Frontal cortex (tissue), 4 donors: ENCODE results near the gene ORC2. TPM values are rescaled to one million over a fixed set of nuclear protein-coding genes. Genes with fewer than 3 reads are reported as not detected.
"Not testable (repeated sequence)": the region's sequence is repeated elsewhere in the genome, so short reads cannot be mapped to it uniquely, and the experiment has no call there.

Source experiments
- DNase-seq, 2 donors: peaks; one replicate each; pipeline ENCODE4 v3.0.0; 2012; ENCODE audit warnings: low spot score in 2 of 2
- FAIRE-seq: peaks from 2 replicates; lab custom pipeline; 2012; peaks lifted over from hg19 to GRCh38; lab: Jason Lieb, UNC
- total RNA-seq: library from RNA; depleted of rRNA; stranded (reverse); fragments of >200 nt; gene quantifications from one replicate; pipeline ENCODE4 v1.2.3, GENCODE V29; 2014
- donor health status: control.
- donor health status: control.
- donor health status: control.

ORC2 gene
- total RNA-seq, result 21.6 TPM

DNA sequence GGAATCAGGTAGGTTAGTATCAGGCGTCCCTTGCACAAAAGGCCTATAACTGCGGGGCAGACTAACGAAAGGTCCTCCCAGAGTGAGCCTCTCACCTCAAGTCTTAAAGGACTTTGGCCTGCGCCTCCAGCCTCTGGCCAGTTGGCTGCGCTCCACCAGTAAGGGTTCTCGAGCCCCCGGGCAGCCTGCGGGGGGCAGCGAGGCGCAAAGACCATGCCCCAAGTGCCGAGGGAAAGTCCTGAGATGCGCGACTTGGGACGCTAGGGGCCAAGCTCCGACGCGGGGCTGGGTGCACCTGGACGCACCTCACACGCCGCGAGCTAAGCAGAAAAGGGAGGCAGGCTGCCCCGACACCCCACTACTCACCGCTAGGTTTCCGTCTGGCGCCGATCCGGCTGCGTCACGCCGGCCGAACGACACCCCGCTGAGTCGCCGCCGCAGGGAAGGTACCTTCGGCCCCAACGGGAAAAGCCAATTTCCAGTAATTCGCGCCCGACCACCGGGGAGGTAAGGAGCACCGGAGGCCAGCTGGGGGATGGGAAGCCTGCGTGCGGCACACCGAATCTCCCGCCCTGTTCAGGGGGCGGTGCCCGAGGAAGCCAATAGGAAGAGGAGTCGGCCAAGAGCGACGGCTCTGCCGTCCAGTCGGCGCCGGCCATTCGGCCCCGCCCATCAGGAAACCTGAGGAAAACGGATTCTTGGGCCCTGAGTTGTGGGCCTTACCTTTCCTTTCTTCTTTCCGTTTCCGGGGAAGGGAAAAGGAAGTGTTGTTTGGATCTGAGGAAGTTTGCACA is at the start of gene ORC2:
TSS of gene ORC2 (minus strand) at position 537 of the 794 bp plus-strand sequence. CDS start 5,537 bp downstream, outside the sequence.
- DNase-seq, result peak; percentile 86 to 96

DNA sequence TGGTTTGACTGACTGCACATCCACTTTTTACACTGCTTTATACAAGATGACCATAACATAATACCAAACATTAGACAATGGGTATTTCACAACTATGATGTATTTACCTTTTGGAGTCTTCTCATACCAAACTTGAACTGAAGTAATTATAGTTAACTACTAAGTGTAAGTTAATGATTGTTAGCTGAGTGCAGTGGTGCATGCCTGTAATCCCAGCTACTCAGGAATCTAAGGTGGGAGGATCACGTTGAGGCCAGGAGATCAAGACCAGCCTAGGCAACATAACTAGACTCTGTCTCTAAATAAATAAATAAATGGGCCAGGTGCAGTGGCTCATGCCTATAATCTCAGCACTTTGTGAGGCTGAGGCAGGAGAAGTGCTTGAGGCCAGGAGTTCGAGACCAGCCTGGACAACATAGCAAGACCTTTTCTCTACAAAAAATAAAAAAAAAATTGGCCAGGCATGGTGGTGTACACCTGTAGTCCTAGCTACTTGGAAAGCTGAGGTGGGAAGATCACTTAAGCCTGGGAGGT is 44.9 kb upstream of the ORC2 start:
- FAIRE-seq, result no peak
- no peak for DNase-seq

More for the DNA sequence above, at the start of gene ORC2:
- no peak for FAIRE-seq

GRCh38 chr2:201007584-201007998 is 44.1 kb upstream of the ORC2 start:
- DNase-seq (no peak), FAIRE-seq (no peak)

- no peak for FAIRE-seq
- DNase-seq, result no peak
Measured at GRCh38 chr2:201006704-201007103, 43.2 kb upstream of the ORC2 start.

GRCh38 chr2:201004370-201004769 is 40.9 kb upstream of the ORC2 start:
- no peak for FAIRE-seq
- DNase-seq, result no peak

DNA sequence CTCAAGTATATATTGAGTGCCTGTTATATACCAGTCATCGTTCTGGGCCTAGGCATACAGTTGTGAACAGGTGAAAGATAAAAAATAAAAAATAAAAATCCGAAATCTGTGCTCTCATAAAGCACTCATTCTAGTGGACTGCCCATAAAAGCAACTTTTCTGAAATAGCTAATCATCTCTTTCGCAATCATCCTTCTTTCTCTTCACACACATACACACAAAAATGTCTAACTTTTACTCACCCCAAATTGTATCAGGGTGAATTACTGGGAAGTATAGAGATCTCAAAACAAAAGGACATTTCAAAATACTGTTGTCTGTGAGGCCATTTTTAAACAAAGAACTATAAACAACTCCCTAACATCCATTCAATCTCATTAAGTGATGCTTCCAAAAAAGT is 29.6 kb upstream of the ORC2 start:
- FAIRE-seq (no peak), DNase-seq (no peak)

- DNase-seq (no peak), FAIRE-seq (no peak)
Measured at GRCh38 chr2:200987137-200987536, 23.7 kb upstream of the ORC2 start.

DNA sequence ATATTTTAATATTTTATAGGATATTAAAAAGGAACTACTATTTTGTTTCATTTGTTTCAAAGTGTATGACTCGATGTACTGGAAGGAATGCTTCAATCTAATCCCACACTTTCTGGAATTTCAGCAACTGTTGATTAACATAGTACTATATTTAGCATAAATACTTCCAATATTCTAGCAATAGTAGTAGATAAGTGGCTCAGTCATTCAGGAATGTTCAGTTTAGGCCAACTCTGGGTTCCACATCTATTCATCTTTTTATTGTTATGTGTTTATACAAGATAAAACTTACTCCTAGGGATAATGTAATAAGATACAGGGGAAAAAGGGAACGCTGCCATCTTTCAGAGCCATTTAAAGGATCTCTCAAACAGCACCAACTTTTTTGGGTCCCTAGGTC is 22.3 kb upstream of the ORC2 start:
- FAIRE-seq, result no peak
- DNase-seq, result no peak

GRCh38 chr2:200976710-200977109 is 13.2 kb upstream of the ORC2 start:
- FAIRE-seq (no peak), DNase-seq (no peak)

DNA sequence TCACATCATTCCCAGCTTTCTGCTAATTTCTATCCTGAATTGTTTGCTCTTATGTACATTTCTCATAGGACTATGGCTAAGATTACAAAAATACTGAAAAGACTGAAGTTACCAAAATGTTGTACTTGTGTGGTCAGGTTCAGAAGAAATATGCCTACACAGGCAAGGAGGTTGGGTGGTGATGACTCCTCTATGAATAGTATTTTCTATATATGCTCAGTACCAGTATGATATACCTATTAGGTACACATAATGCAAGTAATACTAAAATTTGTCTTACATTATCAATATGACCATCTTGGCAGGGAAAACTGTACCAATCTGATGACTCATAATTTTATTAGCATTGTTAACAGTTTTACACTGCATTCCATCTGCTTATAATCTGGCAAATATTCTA is 12.2 kb upstream of the ORC2 start:
- no peak for DNase-seq
- FAIRE-seq, result no peak

DNA sequence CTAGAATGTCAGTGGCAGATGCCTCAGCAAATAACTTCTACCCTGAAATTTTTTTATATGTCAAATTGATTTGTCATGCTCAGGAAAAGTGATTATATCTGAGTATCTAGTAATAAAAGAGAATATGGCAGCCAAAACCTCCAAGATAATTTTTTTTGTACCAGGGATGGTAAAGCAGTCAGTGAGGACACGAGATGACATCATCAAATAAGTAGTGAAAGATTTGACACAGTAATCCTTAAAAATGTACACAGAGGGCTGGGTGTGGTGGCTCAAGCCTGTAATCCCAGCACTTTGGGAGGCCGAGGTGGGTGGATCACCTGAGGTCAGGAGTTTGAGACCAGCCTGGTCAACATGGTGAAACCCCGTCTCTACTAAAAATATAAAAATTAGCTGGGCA is 6.6 kb upstream of the ORC2 start:
- not testable (repeated sequence) for FAIRE-seq, DNase-seq

GRCh38 chr2:200968735-200969134 is 5.3 kb upstream of the ORC2 start:
- no peak for DNase-seq

GRCh38 chr2:200968162-200968561 is 4.7 kb upstream of the ORC2 start:
- no peak for DNase-seq
- FAIRE-seq, result no peak

More at GRCh38 chr2:200968735-200969134, 5.3 kb upstream of the ORC2 start:
- no peak for FAIRE-seq

DNA sequence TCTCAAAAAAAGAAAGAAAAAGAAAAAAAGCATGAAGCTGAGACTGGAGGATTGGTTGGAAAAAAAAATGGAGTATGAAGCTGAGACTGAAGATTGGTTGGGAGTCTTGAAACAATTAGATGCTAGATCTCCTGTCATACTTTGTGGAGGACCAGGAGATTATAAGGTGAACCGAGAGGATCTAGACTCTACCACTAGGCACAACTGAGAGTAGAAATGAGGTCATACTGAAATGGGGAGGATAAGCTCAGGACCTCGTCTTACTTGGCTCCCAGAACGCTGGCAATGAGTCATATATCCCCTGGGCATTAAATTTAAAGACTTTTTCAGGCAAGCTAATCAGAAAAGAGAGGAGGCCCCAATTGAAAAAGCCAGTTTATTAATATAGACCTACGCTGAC is 3.3 kb upstream of the ORC2 start:
- FAIRE-seq (no peak), DNase-seq (no peak)

DNA sequence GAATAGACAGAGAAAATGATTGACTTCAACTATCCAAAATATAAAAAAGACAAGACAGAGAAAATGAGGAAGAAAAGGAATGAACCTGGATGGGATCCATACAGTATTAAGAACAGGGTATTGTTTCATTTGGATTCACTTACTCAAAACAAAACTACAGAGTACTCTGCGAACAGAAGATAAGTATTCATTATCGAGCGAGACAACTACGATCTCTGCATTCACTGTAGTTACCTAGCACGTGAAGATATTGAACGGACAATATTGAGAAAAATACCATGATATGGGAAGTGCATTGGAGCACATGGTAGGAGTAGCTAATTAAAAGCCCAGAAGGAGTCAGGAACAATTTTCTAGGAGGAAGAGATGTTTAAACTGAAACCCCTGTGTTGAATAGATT is 1.0 kb upstream of the ORC2 start:
- no peak for FAIRE-seq
- DNase-seq, result no peak

DNA sequence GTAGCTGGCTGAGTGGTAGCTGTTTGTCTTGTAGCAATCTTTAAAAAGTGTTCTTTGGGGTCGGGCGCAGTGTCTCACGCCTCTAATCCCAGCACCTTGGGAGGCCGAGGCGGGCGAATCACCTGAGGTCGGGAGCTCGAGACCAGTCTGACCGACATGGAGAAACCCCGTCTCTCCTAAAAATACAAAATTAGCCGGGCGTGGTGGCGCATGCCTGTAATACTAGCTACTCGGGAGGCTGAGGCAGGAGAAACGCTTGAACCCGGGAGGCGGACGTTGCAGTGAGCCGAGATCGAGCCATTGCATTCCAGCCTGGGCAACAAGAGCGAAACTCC is 425 bp upstream of the ORC2 start:
- not testable (repeated sequence) for FAIRE-seq, DNase-seq

DNA sequence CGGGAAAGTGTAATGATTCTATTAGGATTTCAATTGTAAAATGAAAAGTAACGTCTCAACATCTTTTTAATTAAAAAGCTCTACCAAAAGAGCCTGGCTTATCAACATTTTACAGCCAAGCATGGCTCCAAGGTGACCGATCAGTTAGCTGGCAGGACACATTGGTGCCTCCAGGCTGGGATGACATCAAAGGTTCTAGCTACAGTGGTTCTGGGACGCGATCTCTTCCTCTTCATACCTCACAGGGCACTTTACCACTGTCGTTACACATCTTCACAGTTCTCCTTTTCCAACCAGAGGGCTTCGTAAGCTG is 693 bp downstream of the ORC2 start:
- DNase-seq (peak in 1 of 2 donors; percentile 19), FAIRE-seq (no peak)

- no peak for DNase-seq
- no peak for FAIRE-seq
Measured at GRCh38 chr2:200961674-200962073, 1.8 kb downstream of the ORC2 start.

GRCh38 chr2:200950378-200950777 is 13.1 kb downstream of the ORC2 start:
- FAIRE-seq (no peak), DNase-seq (no peak)

- DNase-seq, result no peak
- no peak for FAIRE-seq
Measured at GRCh38 chr2:200945395-200945729, 18.1 kb downstream of the ORC2 start.

DNA sequence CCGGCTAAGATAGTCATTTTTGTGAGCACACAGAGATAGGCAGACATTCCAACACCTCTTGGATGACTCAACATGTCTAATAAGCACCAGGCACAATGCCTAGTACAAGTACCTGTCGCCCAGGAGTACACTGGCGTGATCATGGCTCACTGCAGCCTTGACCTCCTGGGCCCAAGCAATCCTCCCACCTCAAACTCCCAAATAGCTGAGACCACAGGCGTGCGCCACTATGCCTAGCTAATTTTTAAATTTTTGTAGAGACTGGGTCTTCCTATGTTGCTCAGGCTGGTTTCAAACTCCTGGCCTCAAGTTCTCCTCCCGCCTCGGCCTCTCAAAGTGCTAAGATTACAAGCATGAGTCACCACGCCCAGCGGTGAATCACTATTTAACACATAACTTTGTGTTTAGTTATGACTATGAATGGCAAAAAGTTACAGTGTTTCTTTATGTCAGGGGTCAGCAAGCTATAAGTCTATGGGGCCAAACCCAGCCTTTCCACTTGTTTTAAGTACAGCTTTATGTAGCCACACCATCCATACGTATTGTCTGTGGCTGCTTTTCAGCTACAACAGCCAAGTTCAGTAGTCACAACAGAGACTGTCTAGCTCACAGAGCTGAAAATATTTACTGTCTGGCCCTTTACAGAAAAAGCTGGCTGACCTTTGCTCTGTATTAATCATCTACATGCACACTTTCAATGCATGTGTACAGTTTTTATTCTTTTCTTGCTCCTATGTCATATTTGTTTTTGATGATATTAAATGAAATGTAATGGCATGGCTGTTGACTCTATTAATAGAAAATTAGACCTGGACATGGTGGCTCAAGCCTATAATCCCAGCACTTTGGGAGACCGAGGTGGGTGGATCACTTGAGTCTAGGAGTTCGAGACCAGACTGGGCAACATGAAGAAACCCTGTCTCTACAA is 18.7 kb downstream of the ORC2 start:
- FAIRE-seq (no peak), DNase-seq (no peak)
